AG04449 (cell line): ENCODE measurements around the gene CETN1.

Experiments used
- CTCF ChIA-PET: fragments of 350-600 bp; formaldehyde crosslinking; extraction: SDS; loops from one replicate; lab custom pipeline; 2021; ENCODE audit warnings: antibody characterized with exemption; lab: Yijun Ruan, JAX
- POLR2A ChIA-PET: fragments of 400-600, 350-600 bp; formaldehyde crosslinking; extraction: SDS; loops from one replicate; lab custom pipeline; 2020; ENCODE audit warnings: antibody characterized with exemption, inconsistent platforms; lab: Yijun Ruan, JAX
- DNase-seq: peaks from one replicate; pipeline ENCODE4 v3.0.0-alpha.2; 2010; ENCODE audit warnings: low read depth, low spot score
- H3K4me3 ChIP-seq: 2 replicates; pipeline ENCODE4 v1.5.1; 2011; ENCODE audit warnings: low read depth, mild to moderate bottlenecking, control low read depth, low read length
- CTCF ChIP-seq: IDR thresholded peaks from one replicate; pipeline ENCODE4 v1.5.1; 2011; ENCODE audit warnings: mild to moderate bottlenecking, moderate library complexity, low read length, control low read depth, inconsistent platforms; ENCODE audit not compliant: insufficient read depth; ENCODE audit errors: missing control alignments

Gene CETN1

GRCh38 chr18:631560-631959, 51.4 kb downstream of the CETN1 start:
- DNase-seq = no peak
- no peak overlapping the region for H3K4me3 ChIP-seq
- POLR2A ChIA-PET = no interaction called here
- CTCF ChIA-PET = interaction anchor here (0.9 to 13.7 kb wide), 4 partner anchors 9 to 208 kb away, joined by 4 to 448 read pairs (median 22); no protein-coding TSS in a partner anchor
- TF ChIP-seq CTCF = no peak
